GM04504 (cell line): Measurements from ENCODE around the gene NEURL1.
A peak's percentile ranks its signal among the peaks of the same experiment; 100 is the strongest.

Experiments used
- DNase-seq: peaks from one replicate; pipeline ENCODE4 v3.0.0-alpha.2; 2012; ENCODE audit warnings: low read depth

NEURL1 gene

DNA sequence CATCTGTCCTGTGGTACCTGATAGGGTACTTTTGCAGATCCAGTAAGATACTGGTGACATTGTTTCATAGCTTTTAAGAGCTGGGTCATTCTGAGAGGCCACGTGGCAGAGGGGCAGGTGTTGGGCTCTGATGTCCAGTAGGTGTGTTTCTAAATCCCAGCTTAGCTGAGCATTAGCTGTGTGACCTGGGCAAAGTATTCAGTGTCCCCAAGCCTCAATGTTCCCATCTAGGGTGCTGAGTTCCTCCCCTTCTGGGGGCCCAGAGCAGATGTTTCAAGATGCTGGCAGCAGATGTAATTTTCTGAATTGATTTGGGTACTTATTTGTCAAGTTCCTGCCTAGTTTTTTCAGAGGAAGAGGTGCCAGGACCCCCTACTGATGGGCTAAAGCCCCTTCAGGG is 52.9 kb downstream of the NEURL1 start:
- DNase-seq, result no peak

DNA sequence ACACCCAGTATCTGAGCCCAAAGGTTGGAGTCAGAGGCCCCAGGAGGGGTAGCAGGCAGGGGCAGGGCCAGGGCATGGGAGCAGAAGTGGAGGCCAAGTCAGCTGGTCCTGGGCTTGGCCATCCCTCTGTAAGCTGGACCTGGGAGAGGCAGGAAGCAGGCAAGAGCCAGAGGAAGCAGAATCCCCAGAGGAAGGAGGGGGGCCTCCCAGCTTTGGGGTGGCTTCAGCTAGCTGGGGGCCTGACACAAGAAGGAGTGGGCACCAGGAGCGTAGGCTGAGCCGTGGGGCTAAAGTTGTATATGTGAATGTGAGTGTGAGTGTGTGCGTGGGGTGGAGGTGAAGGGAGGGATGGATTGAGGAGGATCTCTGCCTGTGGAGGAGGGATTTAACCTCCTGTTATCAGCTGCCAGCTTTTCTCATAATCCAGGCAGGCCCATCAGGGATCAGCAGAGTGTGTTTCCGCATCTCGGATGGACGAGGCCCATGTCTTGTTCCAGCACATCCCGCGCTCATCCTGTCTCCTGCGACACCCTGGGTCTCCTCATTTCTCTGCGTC is 54.0 kb downstream of the NEURL1 start:
- no peak for DNase-seq

DNA sequence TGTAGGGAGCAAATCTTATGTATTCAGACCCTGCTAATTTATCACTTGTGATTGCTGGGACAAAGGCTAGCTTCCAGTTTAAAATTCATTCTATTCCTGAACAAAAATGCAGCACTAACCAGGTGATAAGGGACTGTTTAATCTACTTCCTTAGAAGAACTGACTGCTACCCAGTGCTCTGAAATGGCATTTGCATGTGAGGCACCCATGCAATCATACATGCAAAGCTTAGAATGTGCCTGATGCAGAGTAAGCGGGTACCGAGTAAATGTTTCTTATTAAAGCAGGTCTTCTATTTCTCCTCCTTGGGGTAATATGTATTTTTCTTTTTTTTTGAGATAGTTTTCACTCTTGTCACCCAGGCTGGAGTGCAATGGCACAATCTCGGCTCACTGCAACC is 54.5 kb downstream of the NEURL1 start:
- no peak for DNase-seq

DNA sequence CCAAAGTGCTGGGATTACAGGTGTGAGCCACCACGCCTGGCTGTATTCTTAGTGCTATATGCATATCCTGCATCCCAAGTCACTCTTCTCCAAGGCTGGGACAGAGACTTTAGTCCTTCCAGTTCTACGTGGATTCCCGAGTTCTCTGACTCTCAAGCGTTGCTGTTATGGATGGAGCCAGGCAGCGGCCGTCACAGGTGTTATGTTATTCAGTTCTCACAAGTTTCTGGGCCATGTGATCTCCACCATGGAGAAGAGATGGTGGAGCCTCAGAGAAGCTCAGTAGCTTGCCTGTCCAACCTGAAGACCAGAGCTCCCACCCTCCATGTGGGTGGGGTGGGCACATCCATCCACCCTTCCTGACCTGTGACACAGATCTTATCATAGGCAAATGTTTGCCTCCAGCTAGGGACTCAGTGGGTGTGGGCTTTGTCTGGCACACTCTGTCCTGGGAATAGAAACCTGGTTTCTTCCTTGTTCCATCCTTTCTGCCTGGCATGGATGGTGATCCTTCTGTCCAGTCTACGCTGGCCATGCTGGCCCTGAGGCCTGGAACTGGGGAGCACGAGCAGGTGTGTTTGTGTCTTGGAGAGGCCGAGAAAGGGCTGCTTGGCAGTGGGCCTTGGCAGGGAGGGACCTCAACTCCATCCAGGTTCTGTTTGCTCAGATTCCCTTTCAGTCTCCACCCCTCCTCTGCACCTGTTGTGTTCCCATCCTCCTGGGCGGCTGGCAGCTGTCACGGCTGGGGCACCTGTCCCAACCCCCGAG is 55.3 kb downstream of the NEURL1 start:
- no peak for DNase-seq

DNA sequence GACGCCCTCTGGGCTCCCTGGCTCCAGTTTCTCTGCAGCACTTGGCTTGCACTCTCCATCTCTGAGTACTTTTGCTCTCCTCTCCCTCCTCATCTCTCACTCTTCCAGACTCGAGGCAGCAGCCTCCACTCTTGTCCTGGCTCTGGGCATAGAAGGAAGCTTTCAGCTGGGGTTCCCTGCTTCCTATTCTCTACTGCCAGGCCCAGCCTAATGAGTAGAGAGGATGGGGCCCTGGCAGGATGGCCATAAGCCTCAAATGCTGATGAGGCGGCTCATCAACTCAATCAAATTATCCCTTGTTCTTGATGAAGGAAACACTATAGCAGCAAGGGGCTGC is 55.8 kb downstream of the NEURL1 start:
- no peak for DNase-seq

DNA sequence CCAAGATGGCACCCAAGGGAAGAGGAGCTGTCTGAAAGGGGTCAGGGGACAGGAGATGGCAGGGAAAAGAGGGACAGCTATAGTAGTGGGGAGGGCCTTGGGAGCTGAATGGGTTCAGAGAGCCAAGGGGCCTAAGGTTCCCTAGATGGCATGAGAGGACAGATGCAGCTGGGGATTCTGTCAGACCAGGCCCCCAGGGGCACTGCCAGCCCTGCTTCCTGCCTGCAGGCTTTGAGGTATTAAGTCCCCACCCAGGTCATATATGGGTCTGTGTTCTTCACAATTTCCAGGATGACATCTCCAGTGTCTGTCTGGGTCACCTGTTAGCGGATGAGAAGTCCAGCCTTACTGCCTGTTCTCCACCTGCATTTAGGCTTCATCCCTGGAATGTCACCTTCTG is 56.7 kb downstream of the NEURL1 start:
- DNase-seq, result no peak

DNA sequence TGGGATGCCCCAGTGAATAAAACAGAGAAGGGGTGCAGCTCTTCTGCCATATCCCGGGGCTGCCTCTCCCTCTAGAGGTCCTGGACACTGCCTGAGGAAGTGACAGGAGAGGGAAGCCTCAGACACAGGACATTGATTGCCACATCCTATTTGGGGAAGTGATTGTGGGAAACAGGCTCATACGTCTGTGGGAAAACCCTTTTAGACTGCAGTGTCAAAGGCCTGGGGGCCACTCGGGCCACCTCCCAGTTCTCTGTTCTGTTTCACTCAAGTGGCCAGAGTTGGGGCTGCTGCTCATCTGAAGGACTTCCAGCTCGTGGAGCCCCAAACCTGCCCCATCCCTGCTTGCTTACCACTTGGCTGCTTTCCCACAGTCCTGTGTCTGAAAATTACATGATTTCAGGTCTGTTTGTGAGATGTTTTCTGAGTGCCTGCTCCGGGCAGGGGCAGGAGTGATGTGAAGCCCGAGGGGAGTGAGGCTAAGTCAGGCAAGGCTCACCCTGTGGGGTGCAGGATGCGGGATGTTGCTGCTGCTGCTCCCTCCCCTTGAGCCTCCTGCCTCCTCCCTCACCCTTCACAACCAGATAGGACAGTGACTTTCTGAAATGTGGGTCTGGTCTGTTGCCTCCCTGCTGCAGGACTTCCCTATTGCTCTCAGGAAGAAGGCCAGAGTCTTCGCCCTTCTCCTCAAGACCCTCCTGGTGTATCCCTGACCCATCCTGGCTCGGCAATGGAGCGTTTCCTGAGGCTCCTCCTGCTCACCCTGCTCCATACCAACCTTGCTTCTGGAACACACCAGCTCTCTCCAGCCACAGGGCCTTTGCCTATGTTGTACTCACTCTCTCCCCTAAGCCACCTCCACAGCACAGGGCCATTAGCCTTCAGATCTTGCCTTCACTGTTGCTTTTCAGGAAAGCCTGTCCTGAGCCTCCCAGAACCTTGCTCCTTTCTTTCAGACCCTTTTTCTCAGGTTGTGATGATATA is 58.4 kb downstream of the NEURL1 start:
- DNase-seq, result no peak

DNA sequence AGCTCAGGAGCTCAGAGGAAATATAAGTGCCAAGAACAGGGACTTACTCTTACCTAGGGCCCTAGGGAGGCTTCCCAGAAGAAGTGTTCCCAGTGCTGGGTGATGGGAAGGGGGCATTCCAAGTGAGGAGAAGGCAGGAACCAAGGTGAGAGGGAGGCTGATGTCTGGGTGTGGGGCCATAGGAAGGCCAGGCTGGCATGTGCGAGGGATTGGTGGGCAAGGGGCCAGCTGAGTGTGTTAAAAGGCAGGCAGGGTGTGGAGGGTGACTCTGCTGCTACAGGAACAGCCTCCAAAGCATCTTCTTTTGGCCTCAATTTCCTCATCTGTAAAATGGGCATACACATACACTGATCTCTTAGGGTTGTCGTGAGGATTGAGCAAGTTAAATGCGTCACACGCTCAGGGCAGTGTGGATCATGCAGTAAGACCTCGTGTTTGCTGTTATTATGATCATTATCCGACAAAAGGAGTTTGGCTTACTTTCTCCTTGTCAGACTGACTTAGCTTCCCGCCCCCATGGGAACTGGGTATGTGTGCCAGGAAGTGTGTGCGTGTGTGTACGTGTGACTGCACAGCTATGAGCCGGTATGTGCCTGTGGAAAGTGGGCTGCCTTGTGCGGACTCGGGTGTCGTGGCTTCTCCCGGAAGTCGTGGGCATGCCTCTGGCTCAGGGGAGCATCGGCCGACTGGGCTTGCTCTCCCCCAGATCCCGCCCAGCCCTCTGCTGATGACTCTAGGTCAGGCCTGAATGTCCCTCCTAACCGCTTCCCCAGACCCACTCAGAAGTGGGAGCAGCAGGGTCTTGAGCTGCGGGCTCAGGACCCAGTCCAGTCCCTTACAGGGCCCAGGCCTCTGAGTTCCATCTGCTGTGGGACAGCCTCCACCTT is 59.6 kb downstream of the NEURL1 start:
- no peak for DNase-seq

DNA sequence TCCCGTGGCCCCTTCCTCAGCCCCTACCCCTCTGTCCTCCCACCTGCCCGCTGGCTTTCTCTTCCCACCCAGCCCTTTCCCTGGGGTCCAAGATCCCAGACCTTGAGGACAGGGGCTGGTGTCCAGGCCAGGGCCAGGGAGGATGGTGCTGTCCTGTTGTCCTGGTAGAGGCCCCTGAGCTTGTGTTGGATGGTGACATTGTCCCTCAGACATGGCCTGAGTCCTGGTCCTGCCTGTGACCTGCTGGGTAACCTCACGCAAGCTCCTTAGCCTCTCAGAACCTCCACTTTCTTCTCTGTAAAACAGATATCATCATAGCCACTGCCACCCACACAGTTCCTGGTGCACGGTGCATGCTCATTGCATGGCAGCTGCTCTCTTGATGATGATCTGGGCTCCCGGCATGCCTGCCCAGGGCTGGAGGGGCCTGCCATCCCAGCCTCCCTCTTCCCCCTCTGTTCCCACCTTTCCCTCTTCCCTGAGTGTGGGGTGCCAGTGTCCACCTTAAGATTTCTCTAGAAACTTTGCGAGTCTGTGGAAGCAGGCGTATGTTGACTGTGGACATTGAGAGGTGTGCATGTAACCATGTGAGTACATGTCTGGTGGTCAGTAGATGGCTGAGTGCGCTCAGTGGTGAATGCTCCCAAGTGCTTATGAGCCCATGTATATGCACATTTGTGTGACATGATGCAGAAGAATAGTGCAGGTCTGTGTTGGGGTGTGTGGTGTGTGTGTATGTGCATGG is 60.4 kb downstream of the NEURL1 start:
- DNase-seq, result no peak

DNA sequence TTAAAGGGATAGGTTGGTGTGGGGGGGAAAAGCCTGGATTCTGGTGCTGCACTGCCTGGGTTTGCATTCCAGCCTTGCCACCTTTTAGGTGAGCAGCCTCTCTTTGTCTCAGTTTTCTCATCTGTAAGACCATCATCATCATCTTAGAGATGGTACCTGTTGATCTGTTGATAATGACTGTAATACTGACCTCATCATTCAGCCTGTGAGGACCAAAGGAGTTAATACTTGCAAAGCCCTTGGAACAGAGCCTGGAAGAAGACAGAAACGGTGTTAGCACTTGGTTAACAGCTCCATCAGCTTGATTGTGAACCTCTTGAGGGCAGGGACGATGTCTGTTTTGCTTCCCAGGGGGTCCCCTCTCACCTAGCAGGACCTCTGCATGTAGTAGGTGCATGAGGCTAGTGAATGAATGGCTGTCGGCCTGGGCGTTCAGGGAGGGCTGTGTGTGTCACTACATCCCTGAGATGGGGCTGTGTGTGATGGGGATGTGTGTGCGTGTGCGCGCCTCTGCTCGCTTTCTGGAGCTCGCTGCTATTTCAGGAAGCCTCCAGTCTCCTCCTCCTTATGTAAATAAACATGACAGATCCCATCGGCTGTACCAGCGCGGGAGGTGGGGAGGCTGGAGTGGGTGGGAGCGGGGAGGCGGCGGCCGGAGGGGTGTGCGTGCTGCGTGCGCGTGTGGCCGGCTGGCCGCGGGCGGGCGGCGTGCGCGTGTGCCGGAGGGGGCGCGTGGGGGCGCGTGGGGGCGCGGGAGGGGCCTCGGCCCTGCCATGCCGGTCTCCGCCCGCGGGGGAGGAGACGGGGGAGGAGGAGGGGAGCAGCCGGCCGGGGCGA is 61.2 kb downstream of the NEURL1 start:
- DNase-seq, result peak; percentile 11

DNA sequence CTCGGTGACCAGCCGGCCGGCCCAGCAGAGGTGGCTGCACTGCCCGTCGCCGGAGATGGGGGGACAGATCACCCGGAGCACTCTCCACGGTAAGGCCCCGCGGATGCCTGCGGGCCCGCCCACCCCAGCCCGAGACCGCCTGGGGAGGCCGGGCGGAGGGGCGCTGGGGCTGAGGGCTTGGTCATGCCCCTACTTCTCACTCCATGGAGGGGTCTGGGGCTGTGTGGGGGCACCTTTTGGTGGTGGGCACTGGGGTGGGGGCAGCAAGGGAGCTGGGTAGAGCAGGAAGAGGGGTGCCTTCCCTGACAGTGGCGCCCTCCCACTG is 61.8 kb downstream of the NEURL1 start:
- no peak for DNase-seq

DNA sequence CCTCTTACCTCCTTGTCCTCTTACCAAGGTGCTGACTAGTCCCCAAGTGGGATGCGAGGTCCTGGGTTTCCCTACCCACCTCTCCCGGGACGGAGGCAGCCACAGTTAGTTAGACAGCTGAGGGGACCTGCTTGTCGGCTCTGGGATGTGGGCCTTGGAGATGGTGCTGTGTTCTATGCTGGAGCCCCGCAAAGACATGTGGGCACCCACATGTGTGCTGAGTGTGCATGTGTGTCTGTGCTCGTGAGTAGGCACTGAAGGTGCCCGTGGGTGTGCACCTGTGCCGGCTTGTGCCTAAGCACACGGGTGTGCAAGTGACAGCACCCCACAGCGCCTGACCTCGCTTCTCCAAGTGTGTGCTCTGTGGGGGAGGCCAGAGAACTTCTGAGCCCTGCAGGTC is 62.2 kb downstream of the NEURL1 start:
- DNase-seq, result no peak

DNA sequence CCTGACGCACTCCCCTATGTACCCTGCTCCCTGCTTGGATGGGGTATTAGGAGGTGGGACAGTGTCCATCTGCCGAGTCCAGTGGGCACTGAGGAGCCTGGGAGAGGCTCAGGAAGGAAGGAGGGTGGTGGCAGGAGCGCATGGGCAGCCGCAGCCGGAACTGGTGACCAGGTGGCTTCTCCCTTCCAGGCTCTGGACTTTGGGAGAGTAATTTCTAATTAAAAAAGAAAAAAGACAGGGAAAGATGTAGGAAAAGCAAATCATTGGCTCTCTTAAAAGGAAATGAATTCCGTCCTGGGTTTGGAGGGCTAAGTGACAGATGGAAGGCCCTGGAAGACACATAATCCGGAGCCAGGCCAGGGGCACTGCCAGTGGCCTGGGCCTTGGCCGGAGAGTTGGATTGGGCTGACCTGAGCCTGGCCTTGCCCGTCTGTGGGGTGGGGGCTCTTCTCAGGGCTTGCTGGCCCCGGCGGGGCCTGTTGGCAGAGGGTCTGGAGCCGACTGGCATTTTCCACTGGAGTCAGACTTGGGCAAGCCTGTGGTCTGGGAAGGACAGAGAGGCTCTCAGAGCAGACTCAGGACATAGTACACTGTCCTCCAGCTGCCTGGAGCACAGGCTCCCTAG is 63.0 kb downstream of the NEURL1 start:
- DNase-seq, result no peak

DNA sequence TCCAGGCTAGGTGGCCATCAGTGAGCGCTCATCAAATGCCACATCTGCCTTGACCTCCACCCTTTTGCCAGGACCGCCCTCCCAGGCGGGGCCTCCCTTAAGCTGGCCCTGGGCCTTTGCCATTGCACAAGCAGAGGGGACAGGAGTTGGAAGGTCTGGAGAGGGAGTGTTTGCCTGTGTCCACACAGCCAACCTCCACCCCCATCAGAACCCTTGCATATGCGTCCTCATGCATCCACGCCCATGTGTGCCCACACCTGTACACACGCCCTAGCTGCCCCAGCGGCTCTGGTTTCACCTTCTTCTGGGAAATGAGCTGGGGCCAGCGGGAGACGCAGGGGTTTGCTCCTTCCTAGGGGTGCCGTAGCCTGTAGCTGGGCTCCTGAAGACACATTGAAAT is 64.0 kb downstream of the NEURL1 start:
- no peak for DNase-seq

DNA sequence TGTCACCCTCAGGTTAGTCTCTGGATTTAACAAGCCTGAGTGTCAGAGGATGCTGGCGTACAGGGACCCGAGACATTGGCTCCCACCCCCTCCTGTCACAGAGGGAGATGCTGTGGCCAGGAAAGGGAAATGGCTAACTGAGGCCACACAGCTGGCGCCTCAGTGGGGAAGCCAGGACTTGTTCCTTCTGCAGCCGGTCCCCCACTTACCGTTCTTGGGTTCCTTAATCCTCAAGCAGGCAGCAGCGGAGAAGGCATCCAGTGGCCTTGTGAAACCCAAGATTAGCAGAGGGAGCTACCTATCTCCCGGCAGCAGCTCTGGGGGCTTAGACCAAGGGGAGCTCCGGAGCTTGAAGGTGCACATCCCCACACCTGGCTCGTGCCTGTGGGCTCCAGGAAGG is 65.4 kb downstream of the NEURL1 start:
- no peak for DNase-seq

DNA sequence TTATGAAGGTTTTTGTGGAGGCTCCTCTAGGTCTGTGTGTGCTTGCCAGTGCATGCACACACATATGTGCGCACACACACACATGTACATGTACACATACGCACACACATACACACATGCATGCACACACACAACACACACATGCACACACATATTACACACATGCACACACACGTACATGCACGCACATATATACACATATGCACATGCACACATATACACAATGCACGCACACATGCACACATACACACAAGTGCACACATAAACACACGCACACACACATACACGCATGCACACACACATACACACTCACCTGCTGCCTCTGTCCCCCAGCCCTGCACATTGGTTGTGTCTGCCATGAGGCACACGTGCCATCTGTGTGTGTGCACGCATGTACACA is 66.3 kb downstream of the NEURL1 start:
- no peak for DNase-seq

DNA sequence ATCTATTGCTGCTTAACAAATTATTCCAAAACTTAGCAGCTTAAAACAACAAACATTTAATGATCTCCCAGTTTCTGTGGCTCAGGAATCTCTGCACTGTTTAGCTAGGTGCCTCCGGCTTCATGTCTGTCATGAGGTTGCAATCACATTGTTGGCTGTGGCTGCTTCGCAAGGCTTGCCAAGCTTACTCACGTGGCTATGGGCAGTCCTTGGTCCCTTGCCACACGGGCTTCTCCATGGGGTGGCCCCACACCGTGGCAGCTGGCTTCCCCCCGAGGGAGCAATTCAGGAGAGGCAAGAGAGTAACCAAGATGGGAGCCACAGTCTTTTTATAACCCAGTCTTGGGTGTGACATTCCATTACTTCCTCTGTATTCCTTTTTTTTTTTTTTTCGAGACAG is 67.4 kb downstream of the NEURL1 start:
- DNase-seq, result no peak

DNA sequence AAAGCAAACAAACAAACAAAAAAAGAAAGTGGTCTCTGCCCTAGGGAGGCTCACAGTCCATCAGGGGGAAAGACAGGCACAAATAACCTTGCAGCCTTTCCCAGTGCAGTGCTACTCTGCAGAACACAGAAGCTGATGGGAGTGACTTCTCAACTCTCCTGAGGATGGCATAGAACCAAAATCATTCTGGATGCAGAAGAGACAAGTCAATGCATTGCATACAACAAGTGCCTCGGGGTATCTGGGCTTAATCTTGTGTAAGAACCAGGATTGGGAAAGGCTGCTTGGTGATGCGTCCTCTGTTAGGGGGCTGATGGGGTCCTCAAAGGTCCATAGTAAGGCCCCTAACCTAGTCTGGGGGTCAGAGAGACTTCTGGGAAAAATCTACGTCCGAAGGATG is 68.9 kb downstream of the NEURL1 start:
- no peak for DNase-seq

DNA sequence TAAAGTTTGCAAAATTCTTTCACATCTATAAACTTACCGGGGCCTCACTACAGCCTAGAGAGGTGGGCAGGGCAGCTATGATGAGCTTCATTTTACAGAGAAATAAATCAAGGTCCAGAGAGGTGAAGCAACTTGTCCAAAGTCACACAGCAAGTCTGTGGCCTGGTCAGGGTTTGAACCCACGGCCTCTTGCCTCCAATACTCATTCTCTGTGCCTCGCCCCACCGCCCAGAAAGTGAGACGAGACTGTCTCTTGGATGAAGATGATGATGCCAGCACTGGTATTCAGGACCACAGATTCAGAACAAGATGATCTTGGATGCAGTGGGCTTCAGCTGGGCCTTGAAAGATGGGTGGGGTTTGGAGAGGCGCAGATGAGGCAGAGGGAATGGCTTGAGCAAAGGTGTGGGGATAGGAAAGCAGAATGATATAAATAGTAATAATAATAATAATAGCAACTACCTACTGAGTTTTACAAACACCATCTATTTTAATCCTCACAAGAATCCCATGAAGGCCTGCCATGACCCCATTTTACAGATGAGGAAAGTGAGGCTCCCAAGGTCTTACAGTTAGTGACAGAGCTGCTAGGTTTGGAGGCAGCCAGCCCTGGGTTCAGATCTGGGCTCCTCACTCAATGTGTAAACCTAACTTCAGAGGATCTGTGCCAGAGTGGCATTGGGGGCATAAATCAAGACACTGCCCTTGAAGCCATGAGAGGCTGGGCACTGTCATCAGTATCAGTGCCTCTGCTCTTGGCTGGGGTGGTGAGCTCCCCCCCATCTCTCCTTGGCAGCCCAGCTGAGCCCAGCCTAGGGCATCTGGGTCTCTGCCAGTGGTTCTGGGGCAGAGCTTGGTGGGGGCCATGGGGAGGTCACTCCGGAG is 70.0 kb downstream of the NEURL1 start:
- DNase-seq, result no peak
